Fibroblast of the aortic adventitia (primary cell): Measurements from ENCODE around the gene ANKRD13B. TPM values are rescaled to one million over a fixed set of nuclear protein-coding genes. Genes with fewer than 3 reads are reported as not detected.
A peak's percentile ranks its signal among the peaks of the same experiment; 100 is the strongest.

Source experiments
- DNase-seq: peaks from one replicate; pipeline ENCODE4 v3.0.0-alpha.2; 2010; ENCODE audit warnings: low read depth
- H3K4me3 ChIP-seq: 2 replicates; pipeline ENCODE4 v1.5.1; 2011; ENCODE audit warnings: low read depth, mild to moderate bottlenecking, control low read depth, low read length, moderate library complexity
- total RNA-seq: library from RNA; depleted of rRNA; stranded (reverse); fragments of >200 nt; gene quantifications from 2 replicates; pipeline ENCODE4 v1.2.3, GENCODE V29; 2012; ENCODE audit warnings: low replicate concordance
- TF ChIP-seq, protein P1 (sequence below): IDR thresholded peaks from 2 replicates; pipeline ENCODE4 v1.5.1; 2011; ENCODE audit warnings: mild to moderate bottlenecking, low read length, control low read depth, inconsistent platforms; ENCODE audit not compliant: insufficient read depth

ANKRD13B gene
- total RNA-seq, 1 donor = 14.0 TPM

GRCh38 chr17:29617125-29617480 lies 24.2 kb downstream of the ANKRD13B start:
- peak; percentile 39 for DNase-seq
- TF ChIP-seq, protein P1, sequence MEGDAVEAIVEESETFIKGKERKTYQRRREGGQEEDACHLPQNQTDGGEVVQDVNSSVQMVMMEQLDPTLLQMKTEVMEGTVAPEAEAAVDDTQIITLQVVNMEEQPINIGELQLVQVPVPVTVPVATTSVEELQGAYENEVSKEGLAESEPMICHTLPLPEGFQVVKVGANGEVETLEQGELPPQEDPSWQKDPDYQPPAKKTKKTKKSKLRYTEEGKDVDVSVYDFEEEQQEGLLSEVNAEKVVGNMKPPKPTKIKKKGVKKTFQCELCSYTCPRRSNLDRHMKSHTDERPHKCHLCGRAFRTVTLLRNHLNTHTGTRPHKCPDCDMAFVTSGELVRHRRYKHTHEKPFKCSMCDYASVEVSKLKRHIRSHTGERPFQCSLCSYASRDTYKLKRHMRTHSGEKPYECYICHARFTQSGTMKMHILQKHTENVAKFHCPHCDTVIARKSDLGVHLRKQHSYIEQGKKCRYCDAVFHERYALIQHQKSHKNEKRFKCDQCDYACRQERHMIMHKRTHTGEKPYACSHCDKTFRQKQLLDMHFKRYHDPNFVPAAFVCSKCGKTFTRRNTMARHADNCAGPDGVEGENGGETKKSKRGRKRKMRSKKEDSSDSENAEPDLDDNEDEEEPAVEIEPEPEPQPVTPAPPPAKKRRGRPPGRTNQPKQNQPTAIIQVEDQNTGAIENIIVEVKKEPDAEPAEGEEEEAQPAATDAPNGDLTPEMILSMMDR = peak; percentile 53
- no peak overlapping the region for H3K4me3 ChIP-seq

DNA sequence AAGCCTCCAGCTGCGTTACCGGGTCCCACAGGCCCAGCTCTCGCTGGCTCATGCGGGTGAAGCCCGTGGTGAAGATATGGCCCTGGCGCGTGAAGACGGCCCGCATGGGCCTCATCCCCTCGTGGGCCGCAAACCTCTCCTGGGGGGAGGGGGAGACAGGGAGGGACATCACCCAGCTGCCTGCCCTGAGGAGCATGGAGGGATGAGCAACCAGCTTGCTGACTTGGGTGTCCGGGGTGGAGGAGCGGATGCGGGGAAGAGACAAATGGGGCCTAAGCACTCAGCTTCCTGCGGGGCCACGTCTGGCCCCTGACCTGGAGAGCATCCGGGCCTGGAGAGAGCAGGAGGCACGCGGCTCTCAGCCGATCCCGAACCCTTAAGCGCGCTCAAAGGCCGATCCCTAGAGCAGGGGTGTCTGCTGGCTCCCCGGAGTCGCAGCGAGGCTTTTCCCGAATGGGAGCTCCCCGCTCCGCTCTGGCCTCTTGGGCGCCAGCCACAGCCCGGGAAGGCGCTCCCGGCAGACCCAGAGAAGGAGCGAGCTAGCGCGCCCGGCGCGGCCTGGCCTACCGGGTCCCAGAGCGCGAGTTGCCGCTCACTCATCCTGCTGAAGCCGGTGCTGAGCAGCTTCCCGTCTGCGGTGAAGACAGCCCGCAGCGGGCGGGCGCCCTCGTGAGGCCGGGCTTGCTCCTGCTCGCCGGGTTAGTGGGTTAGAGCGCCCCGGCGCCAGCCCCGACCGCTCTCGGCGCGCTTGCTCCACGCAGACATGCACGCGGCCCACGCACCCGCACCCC lies 24.7 kb downstream of the ANKRD13B start:
- TF ChIP-seq, protein P1 = peak; percentile 53
- DNase-seq = peak; percentile 45
- no peak overlapping the region for H3K4me3 ChIP-seq

- DNase-seq = no peak
- TF ChIP-seq, protein P1 = no peak
- H3K4me3 ChIP-seq = no peak overlapping the region
Measured at GRCh38 chr17:29618272-29619065, 25.5 kb downstream of the ANKRD13B start.

DNA sequence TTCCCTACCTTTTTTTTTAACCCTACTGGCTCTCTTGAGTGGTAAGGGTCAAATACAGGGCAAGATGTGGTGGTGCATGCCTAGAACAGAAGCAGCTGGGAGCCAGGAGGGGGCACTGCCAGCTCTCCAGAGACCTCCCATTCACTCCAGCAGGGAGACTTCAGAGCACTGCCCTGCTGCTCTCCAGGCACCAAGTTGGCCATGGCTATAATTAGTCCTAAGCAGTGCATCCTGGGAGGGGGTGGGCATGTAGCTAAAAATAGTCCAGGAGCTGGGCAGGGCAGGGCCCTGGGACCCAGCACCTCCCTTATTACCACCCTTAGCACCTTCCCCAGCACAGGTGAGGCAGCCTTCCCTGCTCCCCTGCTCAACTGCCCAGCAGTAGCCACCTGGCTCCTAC lies 26.3 kb downstream of the ANKRD13B start:
- H3K4me3 ChIP-seq = no peak overlapping the region
- peak; percentile 33 for DNase-seq
- TF ChIP-seq, protein P1 = no peak

DNA sequence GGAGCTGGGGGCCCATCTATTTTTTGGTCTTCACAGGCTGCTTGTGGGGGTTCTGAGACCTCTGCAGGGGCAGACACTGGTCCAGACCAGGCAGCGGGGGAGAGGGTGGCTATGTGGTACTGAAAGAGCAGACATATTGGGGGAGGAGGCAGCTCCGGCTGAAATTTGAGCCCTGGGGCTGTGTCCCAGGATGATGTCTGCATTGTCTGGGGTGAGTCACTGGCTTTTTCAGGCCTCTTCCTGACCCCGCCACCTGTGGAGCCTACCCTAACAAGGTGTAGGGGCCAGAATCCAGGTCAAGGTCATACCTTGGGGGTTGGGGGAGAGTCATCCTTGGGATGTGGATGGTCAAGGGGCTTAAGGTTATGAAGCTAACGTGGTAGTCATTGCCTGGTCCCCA lies 27.3 kb downstream of the ANKRD13B start:
- H3K4me3 ChIP-seq = no peak overlapping the region
- TF ChIP-seq, protein P1 = no peak
- no peak for DNase-seq

DNA sequence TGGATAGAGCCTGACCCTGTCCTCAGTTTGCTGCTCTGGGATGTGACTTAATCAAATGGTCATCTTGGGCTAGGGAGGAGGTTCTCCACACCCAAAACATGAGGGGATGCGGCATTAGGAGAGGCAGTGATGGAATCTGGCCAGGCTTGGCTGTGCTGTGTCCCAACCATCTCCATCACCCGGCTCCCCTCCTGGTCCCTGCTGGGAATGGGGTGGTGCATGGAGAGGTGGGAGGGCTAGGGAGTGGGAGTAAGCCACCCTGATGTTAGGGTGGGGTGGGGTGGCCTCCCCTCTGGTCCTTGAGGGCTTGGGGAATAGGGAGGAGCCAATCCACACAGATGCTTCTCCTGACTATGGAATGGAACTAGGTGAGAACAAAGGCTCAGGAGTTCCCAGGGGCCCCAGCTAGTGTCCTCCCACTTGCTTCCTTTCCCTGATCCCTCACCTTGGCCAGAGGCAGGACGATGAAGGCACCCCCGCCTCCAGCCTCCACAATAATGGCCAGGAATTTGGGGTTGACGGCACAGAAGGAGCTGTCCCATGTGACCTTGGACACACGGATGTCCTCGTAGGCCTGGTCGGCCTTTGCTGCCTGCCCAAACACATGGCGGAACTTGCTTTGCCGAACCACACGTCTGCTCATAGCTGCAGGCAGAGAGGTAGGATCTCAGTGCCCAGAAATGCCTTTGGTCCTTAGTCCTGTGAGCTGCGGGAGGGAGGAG lies 28.0 kb downstream of the ANKRD13B start:
- TF ChIP-seq, protein P1 = no peak
- no peak for DNase-seq
- no peak overlapping the region for H3K4me3 ChIP-seq
